Lower leg skin (tissue), 4 donors: ENCODE results near the gene LGALS14. TPM values are rescaled to one million over a fixed set of nuclear protein-coding genes. Genes with fewer than 3 reads are reported as not detected.

Experiments used
- DNase-seq, 2 donors: peaks; one replicate each; pipeline ENCODE4 v3.0.0-alpha.2; 2019; ENCODE audit warnings: low spot score in 2 of 2
- H3K4me3 ChIP-seq: fragments of 200-600 bp; sonication (generic); 2 replicates; pipeline ENCODE4 v1.5.1; 2017; ENCODE audit warnings: mild to moderate bottlenecking, low read depth; ENCODE audit not compliant: poor library complexity, severe bottlenecking
- CTCF ChIP-seq, 3 donors: fragments of 450-650 bp; IDR thresholded peaks; one replicate each; pipeline ENCODE4 v1.5.1; 2016; ENCODE audit warnings: antibody characterized with exemption in 3 of 3, mild to moderate bottlenecking in 3 of 3, moderate library complexity in 2 of 3
- POLR2A ChIP-seq, 2 donors: fragments of 450-650 bp; IDR thresholded peaks; one replicate each; pipeline ENCODE4 v1.6.1; 2016 to 2017; ENCODE audit warnings: antibody characterized with exemption in 2 of 2, mild to moderate bottlenecking in 1 of 2, moderate library complexity in 1 of 2
- WGBS, 2 donors: methylation state at CpG; one replicate each; pipeline ENCODE4 v1.1.5; 2018; 5-methylcytosine and 5-hydroxymethylcytosine counted together
- intact Hi-C: fragments of 100-400 bp; cut with DNase I; formaldehyde crosslinking; loops from one replicate; pipeline ENCODE4 v1.15.0; 2023; ENCODE audit warnings: low total_unique reads
- total RNA-seq, 4 donors: library from RNA; depleted of rRNA; stranded (reverse); fragments of >200 nt; gene quantifications; one replicate each; pipeline ENCODE4 v1.1.0, GENCODE V29; 2016

The LGALS14 gene
- total RNA-seq, 4 donors from 2014 or later, result not detected

GRCh38 chr19:39692166-39692565 is 12.1 kb upstream of the LGALS14 start:
- no peak for DNase-seq
- H3K4me3 ChIP-seq, result no peak overlapping the region
- 74 to 85% methylated on average over 3 of the region's 3 CpGs for WGBS, 2 donors
- TF ChIP-seq CTCF (IDR thresholded peaks at IDR 0.05) (no peak), POLR2A (IDR thresholded peaks at IDR 0.05) (no peak)
- intact Hi-C loops, result no loop called here

GRCh38 chr19:39692822-39693221 is 11.5 kb upstream of the LGALS14 start:
- no peak overlapping the region for H3K4me3 ChIP-seq
- no peak for DNase-seq
- 50 to 69% methylated on average over 1 of the region's 1 CpG for WGBS, 2 donors
- intact Hi-C loops, result no loop called here
- TF ChIP-seq POLR2A (IDR thresholded peaks at IDR 0.05) (no peak), CTCF (IDR thresholded peaks at IDR 0.05) (no peak)

- intact Hi-C loops, result no loop called here
- 60 to 71% methylated on average over 2 of the region's 2 CpGs for whole genome bisulfite sequencing, 2 donors
- TF ChIP-seq POLR2A (IDR thresholded peaks at IDR 0.05), result no peak
- no peak for TF ChIP-seq CTCF (IDR thresholded peaks at IDR 0.05)
These were observed 8.5 kb upstream of the LGALS14 start for GRCh38 chr19:39695759-39696158.

GRCh38 chr19:39696387-39696786 is 7.9 kb upstream of the LGALS14 start:
- WGBS, 2 donors, result 59 to 63% methylated on average over 2 of the region's 2 CpGs
- TF ChIP-seq CTCF (IDR thresholded peaks at IDR 0.05) (no peak), POLR2A (IDR thresholded peaks at IDR 0.05) (no peak)
- H3K4me3 ChIP-seq, result no peak overlapping the region
- DNase-seq, result no peak
- intact Hi-C loops, result no loop called here

More at GRCh38 chr19:39695759-39696158, 8.5 kb upstream of the LGALS14 start:
- H3K4me3 ChIP-seq, result no peak overlapping the region
- no peak for DNase-seq

- H3K4me3 ChIP-seq, result no peak overlapping the region
- no peak for TF ChIP-seq POLR2A (IDR thresholded peaks at IDR 0.05)
- TF ChIP-seq CTCF (IDR thresholded peaks at IDR 0.05), result no peak
- intact Hi-C loops, result no loop called here
- no peak for DNase-seq
These were observed 5.7 kb upstream of the LGALS14 start for GRCh38 chr19:39698535-39698934.

- intact Hi-C loops, result no loop called here
- H3K4me3 ChIP-seq, result no peak overlapping the region
- no peak for DNase-seq
- 71 to 72% methylated on average over 5 of the region's 5 CpGs for WGBS, 2 donors
- TF ChIP-seq POLR2A (IDR thresholded peaks at IDR 0.05) (no peak), CTCF (IDR thresholded peaks at IDR 0.05) (no peak)
These were observed 3.0 kb upstream of the LGALS14 start for GRCh38 chr19:39701291-39701690.
